SH-SY5Y (cell line): ENCODE data around the gene ATP1A4.

Source experiments
- GATA2 ChIP-seq: IDR thresholded peaks from 2 replicates; pipeline ENCODE4 v1.6.1; 2011; ENCODE audit warnings: mild to moderate bottlenecking, low read depth, low read length
- GATA3 ChIP-seq: IDR thresholded peaks from 2 replicates; pipeline ENCODE4 v1.6.1; 2011; ENCODE audit warnings: low read depth, mild to moderate bottlenecking, low read length, moderate library complexity

DNA sequence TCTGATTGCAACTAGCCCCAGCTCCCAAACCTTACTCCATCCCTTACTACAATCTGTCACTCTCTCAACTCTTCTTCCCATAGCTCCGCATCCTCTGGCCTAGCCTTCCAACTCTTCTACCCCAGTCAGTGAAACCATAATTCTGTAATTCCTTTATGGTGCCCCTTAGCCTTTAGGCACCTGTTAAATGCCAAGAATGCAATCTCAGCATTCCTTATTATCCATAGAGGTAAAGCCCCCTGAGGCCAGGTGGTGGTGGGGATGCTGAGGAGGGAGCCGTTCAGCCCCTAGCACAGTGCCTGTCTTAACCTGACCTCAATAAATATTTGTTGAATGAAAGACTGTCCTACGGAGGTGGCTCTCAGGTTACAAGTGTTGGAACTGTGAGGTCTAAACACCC lies 21.8 kb upstream of the ATP1A4 start:
- no peak for TF ChIP-seq GATA3
- TF ChIP-seq GATA2 = no peak
